Measurements from ENCODE around the gene WWOX.

The WWOX gene

GRCh38 chr16:78306361-78306760, 206.9 kb downstream of the WWOX start:
- no peak for FAIRE-seq

GRCh38 chr16:78307824-78308528, 208.5 kb downstream of the WWOX start:
- FAIRE-seq = no peak

DNA sequence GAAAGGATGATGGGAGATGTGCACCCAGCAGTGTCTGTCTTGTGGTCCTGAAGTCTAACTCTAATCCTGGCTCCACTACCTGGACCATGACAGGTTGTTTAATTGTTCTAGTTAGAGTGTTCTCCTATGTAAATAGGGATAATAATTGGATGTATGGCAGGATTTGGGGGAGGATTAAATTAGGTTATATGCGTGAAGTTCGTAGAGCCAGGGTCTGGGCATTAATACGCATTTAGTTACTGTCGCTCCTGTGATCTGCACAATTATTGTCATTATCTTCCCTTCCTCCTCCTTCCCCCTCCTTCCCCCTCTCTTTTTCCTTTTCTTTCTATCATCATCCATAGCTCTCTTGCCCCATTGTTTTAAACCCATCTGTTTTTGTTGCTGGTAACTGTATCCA, 210.3 kb downstream of the WWOX start:
- FAIRE-seq = no peak

GRCh38 chr16:78310196-78310595, 210.7 kb downstream of the WWOX start:
- no peak for FAIRE-seq

- FAIRE-seq = no peak
Observed at GRCh38 chr16:78310990-78311561, 211.6 kb downstream of the WWOX start.

- no peak for FAIRE-seq
Observed at GRCh38 chr16:78311831-78312230, 212.4 kb downstream of the WWOX start.

GRCh38 chr16:78317564-78318240, 218.2 kb downstream of the WWOX start:
- no peak for FAIRE-seq

DNA sequence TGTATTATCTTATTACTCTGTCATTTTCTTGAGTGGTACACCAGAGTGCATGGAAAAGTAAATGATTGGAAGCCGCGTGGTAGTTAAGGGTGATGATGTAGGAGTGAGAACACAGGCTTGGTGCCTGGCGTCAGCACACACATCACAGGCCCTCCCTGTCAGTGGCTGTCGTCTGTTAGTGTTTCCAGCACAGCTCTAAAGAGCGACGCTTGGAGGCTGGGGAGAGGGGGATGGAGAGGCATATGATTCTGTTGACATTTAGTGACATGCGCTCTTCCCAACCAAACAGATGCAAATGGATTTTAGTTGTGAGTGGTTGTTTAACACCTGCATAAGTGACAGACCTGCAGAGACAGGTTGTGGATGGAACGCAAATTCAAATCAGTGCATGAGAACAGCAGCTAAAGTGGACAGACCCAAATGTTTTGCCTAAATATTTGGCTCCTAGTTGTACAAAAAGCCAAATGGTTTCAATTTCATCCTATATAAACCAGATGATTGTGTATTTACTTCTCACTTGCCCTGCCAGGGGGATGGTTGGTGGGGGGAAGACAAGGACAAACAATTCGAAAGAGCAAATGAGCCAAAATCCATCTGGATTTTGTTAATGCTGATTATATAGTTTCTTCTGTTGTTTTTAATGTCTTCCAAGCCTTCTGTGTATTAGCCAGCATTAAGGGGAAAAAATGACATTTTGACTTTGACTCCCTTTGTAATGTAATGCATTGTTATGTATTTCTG, 222.3 kb downstream of the WWOX start:
- no peak for FAIRE-seq

GRCh38 chr16:78323315-78323714, 223.9 kb downstream of the WWOX start:
- FAIRE-seq = no peak

DNA sequence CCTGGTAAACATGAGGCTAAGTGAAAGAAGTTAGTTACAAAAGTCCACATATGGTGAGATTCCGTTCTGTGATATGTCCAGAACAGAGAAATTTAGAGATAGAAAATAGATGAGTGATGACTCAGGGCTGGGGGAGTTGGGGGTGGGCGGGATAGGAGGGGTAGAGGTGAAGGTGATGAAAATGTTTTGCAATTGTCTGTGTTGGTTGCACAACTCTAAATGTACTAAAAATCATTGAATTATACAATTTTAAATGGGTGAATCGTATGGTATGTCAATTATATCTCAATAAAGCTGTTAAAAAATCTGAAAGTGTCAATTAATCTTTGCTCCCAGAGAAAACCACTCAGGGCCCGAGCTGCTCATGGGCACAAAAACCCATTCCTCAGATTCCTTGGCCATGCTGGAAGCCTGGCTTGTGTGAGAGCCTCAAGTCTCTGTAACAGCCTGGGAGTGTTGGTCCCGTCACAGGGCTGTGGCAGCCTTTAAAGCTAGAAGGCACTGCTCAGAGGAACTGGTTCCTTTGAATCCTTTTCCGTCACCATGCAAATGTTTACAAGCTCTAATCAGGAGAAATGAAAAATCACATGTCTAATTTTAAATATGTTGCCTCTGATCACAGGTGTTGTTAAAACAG, 225.3 kb downstream of the WWOX start:
- FAIRE-seq = no peak

DNA sequence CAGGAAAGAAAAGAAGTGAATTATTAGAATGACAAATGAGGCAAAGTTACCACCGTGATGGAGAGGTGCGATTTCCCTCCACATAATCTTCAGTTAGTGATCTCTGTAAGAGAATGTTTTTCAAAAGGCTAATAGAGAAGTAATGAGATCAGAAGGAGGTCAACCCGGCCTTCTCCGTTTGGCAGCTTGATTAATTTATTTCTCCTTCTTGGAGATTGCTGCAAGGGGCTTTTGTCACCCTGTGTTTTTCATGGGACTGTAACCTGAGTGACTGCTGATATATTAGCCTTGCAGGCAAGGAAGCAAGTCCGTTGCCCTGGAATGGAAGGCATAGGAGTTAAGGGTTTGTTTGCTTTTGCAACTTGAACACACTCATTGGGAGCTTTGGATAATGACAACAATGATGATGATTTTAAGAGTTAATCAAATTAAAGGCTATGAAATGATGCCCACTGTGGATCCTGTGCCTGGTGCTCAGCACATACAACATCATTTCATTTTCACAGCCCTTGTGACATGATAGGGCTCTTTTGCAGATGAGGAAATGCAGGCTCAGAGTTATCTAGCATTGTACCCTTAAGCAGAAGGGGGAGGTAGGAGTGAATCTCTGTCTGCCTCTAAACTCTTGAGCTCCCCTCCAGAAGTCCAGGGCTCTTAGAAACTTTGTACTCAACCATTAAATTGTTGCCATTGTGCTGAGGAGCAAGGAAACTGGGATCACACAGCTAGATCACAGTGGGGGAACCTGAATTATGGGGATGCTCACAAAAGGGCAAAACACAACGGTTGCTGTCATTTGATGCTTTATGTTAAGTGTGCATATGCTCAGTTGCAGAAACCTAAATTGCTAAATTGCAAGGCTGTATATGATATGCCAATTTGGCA, 226.3 kb downstream of the WWOX start:
- no peak for FAIRE-seq

- no peak for FAIRE-seq
Observed at GRCh38 chr16:78326731-78327130, 227.3 kb downstream of the WWOX start.

- FAIRE-seq = no peak
Observed at GRCh38 chr16:78331731-78332130, 232.3 kb downstream of the WWOX start.

DNA sequence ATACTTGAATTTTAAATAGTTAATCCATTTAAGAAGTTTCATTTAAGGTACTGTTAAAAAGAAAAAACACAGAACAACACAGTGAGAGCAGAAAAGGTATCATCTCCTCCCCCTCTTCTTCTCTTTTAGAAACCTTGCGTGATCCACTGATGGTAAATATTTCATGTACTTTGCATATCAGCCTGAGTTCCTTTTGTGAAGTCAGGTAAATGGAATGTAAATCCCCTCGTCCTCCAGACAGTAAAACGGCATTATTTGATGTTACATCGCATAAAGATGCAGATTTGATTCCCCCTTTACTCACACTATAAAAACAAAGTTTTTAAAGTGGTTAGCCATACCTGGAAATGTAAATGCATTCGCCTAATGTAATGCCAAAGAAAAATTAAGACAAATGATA, 234.4 kb downstream of the WWOX start:
- no peak for FAIRE-seq

DNA sequence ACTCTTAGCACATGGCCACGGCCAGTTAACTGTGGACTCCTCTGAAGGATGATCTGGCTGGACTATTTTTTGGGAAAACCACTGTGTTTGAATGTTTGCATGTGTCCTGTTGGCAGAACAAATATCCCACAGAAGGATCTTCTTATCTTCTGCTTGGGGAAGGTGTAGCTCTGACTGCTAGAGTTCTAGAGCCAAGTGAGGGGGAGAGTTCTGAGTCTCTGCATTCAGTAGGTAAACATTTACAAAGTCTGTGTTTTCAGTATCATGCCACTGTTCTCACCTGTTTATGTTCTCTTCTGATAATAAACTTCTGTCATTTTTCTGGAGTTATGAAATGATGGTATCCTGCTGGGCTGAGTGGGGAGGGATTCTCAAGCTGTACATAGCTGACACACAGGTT, 241.1 kb downstream of the WWOX start:
- no peak for FAIRE-seq

DNA sequence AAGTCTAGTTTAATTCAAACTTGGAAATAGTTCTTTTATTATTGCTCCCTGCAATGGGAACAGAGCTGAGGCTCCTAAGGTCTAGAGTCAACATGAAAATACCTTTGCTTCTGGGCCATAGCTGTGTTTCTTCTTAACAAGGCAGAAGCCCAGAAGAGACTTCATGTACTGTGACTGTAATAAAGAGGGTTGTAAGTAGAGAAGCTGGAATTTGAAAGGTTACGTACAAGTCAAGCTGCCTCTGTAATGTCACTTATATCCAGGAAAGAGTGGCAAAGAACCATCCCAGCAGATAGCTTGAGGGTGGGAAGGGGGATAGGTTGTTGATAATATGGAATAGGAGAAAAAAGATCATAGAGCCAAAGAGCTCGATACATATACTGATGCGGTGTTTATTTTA, 248.6 kb downstream of the WWOX start:
- no peak for FAIRE-seq

DNA sequence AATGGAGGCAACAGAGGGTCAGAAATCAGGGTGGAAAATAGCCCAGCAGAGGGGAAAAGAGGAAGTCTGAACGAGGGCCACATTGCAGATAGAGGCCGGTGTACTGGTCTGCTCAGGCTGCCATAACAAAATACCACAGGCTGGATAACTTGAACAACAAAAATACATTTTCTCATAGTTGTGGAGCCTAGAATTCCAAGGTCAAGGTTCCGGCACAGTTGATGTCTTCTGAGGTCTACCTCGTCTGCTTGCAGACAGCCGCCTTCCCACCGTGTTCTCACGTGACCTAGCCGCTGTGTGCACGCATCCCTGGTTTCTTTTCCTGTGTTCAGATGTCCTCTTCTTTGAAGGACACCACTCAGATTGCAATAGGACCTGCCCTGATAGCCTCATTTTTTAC, 249.4 kb downstream of the WWOX start:
- FAIRE-seq = no peak

DNA sequence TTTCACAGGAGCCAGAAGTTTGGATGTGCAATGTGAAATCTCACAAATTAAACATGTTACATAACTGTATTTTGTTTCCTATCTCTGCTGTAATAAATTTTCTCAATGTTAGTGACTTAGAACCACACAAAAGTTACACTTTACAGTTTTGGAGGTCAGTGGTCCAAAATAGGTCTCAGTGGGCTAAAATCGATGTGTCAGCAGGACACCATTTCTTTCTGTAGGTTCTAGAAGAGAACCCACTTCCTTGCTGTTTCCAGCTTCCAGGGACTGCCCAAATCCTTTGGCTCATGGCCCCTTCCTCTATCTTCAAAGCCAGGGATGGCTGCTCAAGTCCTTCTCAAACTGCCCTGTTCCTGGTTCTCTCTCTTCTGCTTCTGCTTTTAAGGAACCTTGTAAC, 252.7 kb downstream of the WWOX start:
- FAIRE-seq = no peak

DNA sequence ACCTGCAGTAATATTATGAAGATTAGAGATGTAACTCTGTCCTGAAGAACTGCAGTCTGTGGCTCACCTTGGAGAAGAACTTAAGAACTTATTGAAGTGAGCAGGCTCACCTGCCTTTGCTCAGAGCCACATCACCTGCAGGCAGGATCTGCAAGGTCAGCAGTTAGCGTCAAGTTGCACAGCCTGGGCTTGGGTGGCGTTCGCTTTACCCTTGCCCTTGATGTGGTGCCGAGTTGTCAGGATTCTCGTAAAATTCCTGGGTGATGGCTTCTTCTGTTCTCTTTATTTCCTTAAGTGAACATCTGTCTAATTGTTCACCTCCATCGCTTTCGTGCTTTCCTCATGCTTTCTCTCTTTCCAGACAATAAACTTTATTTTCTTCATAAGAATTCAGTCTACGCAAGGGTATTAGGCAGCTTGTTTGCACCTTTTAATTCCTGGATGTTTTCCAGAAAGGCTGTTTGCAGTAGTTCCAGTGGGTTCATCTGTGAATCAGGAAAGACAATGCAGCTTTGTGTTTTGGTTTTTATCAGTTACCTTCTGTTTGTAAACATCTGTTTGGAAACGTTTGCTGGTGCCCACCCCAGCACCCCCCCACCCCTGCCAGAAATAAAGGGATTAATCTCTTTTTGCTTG, 254.3 kb downstream of the WWOX start:
- no peak for FAIRE-seq

- no peak for FAIRE-seq
Observed at GRCh38 chr16:78362524-78363135, 263.2 kb downstream of the WWOX start.
